Fibroblast of skin of right quadriceps (primary cell): ENCODE data around the gene SSX1.
"Not testable (repeated sequence)": the region's sequence is repeated elsewhere in the genome, so short reads cannot be mapped to it uniquely, and the experiment has no call there.

Experiments used
- DNase-seq: peaks from one replicate; pipeline ENCODE4 v3.0.0-alpha.2; 2013

The SSX1 gene, protein sequence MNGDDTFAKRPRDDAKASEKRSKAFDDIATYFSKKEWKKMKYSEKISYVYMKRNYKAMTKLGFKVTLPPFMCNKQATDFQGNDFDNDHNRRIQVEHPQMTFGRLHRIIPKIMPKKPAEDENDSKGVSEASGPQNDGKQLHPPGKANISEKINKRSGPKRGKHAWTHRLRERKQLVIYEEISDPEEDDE

DNA sequence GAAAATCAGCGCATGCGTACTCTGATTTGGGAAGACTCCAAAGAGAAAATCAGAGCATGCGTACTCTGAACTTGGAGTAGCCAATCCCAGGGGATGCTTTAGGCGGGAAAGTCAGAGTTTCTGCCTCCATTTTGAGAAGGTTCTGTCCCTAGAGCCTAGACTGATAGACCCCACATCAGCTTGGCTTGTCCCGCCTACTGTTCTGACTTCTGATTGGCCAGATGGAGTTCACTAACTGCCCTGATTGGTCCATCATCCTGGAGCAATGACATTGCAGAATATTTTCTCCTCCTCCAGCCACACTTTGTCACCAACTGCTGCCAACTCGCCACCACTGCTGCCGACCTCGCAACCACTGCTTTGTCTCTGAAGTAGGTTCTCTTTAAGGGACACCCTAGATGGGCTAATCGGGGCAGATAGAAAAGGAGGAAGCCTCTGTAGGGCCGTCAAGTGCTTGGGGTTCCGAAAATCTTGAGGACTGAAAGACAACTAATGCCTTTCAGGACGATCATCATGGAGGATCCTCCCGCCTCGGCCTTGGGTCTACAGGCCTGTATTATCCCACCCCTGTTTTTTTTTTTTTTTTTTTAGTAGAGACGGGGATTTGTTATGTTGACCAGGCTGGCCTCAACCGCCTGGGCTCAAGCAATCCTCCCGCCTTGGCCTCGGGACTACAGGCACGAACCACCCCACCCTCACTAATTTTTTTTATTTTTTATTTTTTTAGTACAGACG lies at the start of gene SSX1:
Gene SSX1 (plus strand): TSS at position 331 of the 735 bp plus-strand sequence. CDS start 1,850 bp downstream, outside the sequence.
- not testable (repeated sequence) for DNase-seq

GRCh38 chrX:48214341-48214740 lies 40.9 kb upstream of the SSX1 start:
- not testable (repeated sequence) for DNase-seq

DNA sequence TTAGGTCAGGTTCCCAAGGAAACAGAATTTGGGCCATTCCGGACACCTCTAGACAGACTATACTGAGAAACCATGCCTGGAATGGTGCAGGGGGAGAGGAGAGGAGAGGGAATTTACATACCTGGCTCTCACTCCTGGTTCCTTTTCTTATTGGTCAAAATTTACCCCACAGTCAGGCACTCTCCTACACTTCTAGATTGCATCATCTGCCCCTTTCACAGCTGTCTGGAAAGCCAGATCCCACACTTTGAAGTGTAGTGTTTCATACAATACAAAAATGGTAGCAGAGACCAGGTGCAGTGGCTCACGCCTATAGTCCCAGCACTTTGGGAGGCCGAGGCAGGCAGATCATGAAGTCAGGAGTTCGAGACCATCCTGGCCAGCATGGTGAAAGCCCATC lies 31.0 kb upstream of the SSX1 start:
- not testable (repeated sequence) for DNase-seq

- not testable (repeated sequence) for DNase-seq
These were observed 2.2 kb upstream of the SSX1 start for GRCh38 chrX:48252945-48253344.

DNA sequence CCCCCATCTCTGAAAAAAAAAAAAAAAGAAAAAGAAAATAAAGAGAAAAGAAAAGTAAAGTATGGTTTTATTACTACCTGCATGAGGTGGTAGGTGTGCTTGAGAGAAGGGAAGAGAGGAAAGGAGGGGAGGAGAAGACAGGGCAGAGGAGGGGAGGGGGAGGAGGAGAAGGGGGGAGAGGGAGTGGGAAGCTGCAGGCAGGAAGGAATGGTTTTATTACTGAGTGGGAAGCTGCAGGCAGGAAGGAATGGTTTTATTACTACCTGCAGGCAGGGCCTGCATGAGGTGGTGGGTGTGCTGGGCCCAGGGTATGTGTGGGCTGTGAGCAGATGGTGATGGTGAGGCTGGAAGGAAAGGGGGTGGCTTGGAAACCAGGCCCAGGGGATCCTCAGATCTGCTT lies 19.2 kb downstream of the SSX1 start:
- DNase-seq = not testable (repeated sequence)

- DNase-seq = no peak
These were observed 23.8 kb downstream of the SSX1 start for GRCh38 chrX:48278958-48279357.

DNA sequence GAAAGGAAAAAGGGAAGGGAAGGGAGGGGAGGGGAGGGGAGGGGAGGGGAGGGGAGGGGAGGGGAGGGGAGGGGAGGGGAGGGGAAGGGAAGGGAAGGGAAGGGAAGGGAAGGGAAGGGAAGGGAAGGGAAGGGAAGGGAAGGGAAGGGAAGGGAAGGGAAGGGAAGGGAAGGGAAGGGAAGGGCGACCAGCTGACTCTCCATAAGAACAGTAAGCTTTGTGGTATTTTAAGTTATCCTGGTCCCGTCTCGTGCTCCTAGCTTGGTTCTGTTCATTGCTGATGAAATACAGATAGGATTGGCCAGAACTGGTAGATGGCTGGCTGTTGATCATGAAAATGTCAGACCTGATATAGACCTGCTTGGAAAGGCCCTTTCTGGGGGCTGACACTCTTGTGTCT lies 25.5 kb downstream of the SSX1 start:
- DNase-seq = not testable (repeated sequence)

GRCh38 chrX:48306175-48306574 lies 51.0 kb downstream of the SSX1 start:
- no peak for DNase-seq

DNA sequence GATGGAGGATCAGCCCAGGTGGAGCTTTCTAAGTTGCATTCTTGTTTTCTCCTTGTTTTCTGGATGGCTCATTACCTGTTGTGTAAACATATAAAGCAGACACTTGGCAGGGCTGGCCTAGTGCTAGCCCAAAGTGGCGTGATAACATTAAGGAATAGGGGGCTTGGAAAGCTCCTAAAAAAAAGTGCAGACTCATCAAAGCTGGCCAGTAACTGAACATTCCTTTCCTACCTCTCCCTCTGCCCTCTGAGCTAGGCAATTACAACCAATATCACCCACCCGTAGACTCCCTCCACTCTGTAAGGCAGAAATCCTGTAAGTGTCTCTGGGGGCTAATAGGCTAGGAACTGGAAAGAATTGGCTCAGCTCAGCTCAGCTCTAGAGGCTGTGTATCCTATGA lies 58.8 kb downstream of the SSX1 start:
- not testable (repeated sequence) for DNase-seq
